ENCODE data around the gene ADIRF.
"Not testable (repeated sequence)": the region's sequence is repeated elsewhere in the genome, so short reads cannot be mapped to it uniquely, and the experiment has no call there.

- TF ChIP-seq, protein P1, sequence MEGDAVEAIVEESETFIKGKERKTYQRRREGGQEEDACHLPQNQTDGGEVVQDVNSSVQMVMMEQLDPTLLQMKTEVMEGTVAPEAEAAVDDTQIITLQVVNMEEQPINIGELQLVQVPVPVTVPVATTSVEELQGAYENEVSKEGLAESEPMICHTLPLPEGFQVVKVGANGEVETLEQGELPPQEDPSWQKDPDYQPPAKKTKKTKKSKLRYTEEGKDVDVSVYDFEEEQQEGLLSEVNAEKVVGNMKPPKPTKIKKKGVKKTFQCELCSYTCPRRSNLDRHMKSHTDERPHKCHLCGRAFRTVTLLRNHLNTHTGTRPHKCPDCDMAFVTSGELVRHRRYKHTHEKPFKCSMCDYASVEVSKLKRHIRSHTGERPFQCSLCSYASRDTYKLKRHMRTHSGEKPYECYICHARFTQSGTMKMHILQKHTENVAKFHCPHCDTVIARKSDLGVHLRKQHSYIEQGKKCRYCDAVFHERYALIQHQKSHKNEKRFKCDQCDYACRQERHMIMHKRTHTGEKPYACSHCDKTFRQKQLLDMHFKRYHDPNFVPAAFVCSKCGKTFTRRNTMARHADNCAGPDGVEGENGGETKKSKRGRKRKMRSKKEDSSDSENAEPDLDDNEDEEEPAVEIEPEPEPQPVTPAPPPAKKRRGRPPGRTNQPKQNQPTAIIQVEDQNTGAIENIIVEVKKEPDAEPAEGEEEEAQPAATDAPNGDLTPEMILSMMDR (IDR thresholded peaks at IDR 0.05; ENCODE audit: low read depth, low read length, poor library complexity, severe bottlenecking): not testable (repeated sequence)
- TF ChIP-seq EZH2phosphoT487 (IDR thresholded peaks at IDR 0.05; ENCODE audit: borderline replicate concordance, low read length): not testable (repeated sequence)
These were observed 50.8 kb downstream of the ADIRF start for GRCh38 chr10:87019066-87019465.
